ENCODE measurements around the gene PON2. TPM values are rescaled to one million over a fixed set of nuclear protein-coding genes. Genes with fewer than 3 reads are reported as not detected.

PON2 gene
- total and polyA plus RNA-seq, 2 experiments from 2014 or later = 76.9 to 94.2 TPM

DNA sequence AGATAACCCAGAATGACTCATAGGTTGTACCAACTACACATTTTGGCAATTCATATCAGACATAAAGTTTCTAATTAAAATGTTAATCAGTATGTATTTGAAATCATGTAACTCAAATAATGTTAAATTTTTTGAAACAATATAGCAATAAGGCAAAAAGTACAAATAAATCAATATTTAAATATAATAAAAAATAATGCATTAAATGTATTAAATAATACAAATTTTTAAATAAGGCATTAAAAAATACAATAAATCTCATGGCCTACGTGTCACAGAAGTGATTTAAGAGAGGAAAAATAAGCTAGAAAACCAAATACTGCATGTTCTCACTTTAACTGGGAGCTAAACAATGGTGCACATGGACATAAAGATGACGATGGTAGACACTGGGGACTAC lies 9.1 kb downstream of the PON2 start:
- Histone ChIP-seq H3K4me1 (ENCODE audit: low read depth) (peaks cover 23% of the 10 kb centered on the region), H3K27ac (no peak overlapping the region), H3K9me3 (ENCODE audit: low read depth) (no peaks in the 10 kb centered on the region), H3K36me3 (no peaks in the 10 kb centered on the region), H3K4me3 (no peak overlapping the region), H3K27me3 (no peaks in the 10 kb centered on the region)
- TF ChIP-seq, protein P1, sequence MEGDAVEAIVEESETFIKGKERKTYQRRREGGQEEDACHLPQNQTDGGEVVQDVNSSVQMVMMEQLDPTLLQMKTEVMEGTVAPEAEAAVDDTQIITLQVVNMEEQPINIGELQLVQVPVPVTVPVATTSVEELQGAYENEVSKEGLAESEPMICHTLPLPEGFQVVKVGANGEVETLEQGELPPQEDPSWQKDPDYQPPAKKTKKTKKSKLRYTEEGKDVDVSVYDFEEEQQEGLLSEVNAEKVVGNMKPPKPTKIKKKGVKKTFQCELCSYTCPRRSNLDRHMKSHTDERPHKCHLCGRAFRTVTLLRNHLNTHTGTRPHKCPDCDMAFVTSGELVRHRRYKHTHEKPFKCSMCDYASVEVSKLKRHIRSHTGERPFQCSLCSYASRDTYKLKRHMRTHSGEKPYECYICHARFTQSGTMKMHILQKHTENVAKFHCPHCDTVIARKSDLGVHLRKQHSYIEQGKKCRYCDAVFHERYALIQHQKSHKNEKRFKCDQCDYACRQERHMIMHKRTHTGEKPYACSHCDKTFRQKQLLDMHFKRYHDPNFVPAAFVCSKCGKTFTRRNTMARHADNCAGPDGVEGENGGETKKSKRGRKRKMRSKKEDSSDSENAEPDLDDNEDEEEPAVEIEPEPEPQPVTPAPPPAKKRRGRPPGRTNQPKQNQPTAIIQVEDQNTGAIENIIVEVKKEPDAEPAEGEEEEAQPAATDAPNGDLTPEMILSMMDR (IDR thresholded peaks at IDR 0.05; ENCODE audit: low read depth, low read length) = no peak
- DNase-seq (ENCODE audit: low read depth in 1 of 2, low spot score in 1 of 2) = no peak

DNA sequence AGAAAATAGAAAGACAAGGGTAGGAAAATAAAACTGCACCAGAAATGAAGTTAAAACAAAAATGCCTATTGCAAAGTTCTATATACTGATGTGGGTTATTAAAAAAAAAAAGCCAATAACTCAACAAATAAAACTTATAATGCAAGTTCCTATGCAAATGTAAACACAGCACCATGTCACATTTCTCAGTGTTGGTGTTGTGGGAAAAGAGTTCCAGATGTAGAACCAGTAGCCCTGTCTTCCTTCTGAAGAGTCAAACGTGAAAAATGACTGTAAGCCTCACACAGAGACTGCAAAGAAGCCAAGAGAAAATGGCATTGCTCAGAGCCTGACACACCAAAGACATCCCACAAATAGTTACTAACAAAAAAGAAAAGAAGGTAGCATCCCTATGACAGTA lies 10.1 kb downstream of the PON2 start:
- H3K4me1 ChIP-seq (ENCODE audit: low read depth) = peaks cover 30% of the 10 kb centered on the region
- H3K9me3 ChIP-seq (ENCODE audit: low read depth) = no peaks in the 10 kb centered on the region
- H3K27ac ChIP-seq = no peak overlapping the region
- DNase-seq (ENCODE audit: low read depth in 1 of 2, low spot score in 1 of 2) = no peak
- H3K27me3 ChIP-seq = no peaks in the 10 kb centered on the region
- H3K36me3 ChIP-seq = no peaks in the 10 kb centered on the region
- no peak overlapping the region for H3K4me3 ChIP-seq
- TF ChIP-seq, protein P1 (IDR thresholded peaks at IDR 0.05; ENCODE audit: low read depth, low read length) = no peak

GRCh38 chr7:95421847-95422444 lies 12.9 kb downstream of the PON2 start:
- H3K27ac ChIP-seq = peak overlapping the region; percentile 92
- H3K36me3 ChIP-seq = no peaks in the 10 kb centered on the region
- no peak overlapping the region for H3K4me3 ChIP-seq
- TF ChIP-seq, protein P1 (IDR thresholded peaks at IDR 0.05; ENCODE audit: low read depth, low read length) = no peak
- no peaks in the 10 kb centered on the region for H3K9me3 ChIP-seq (ENCODE audit: low read depth)
- H3K4me1 ChIP-seq (ENCODE audit: low read depth) = peaks cover 30% of the 10 kb centered on the region
- H3K27me3 ChIP-seq = no peaks in the 10 kb centered on the region
- DNase-seq (ENCODE audit: low read depth in 1 of 2, low spot score in 1 of 2) = peak in 1 of 2 donors; percentile 37

- peak; percentile 72 to 75 for DNase-seq (ENCODE audit: low read depth in 1 of 2, low spot score in 1 of 2)
- H3K4me1 ChIP-seq (ENCODE audit: low read depth) = peaks cover 30% of the 10 kb centered on the region
- no peak overlapping the region for H3K4me3 ChIP-seq
- no peaks in the 10 kb centered on the region for H3K36me3 ChIP-seq
- H3K27ac ChIP-seq = peak overlapping the region; percentile 92
- H3K27me3 ChIP-seq = no peaks in the 10 kb centered on the region
- TF ChIP-seq, protein P1 (IDR thresholded peaks at IDR 0.05; ENCODE audit: low read depth, low read length) = no peak
- H3K9me3 ChIP-seq (ENCODE audit: low read depth) = no peaks in the 10 kb centered on the region
Observed at GRCh38 chr7:95421000-95421846, 13.6 kb downstream of the PON2 start.

GRCh38 chr7:95412075-95412474 lies 22.8 kb downstream of the PON2 start:
- no peak for DNase-seq (ENCODE audit: low read depth in 1 of 2, low spot score in 1 of 2)
- no peak overlapping the region for H3K27ac ChIP-seq
- H3K36me3 ChIP-seq = peaks cover 16% of the 10 kb centered on the region
- no peaks in the 10 kb centered on the region for H3K9me3 ChIP-seq (ENCODE audit: low read depth)
- no peak overlapping the region for H3K4me3 ChIP-seq
- H3K27me3 ChIP-seq = no peaks in the 10 kb centered on the region
- TF ChIP-seq, protein P1 (IDR thresholded peaks at IDR 0.05; ENCODE audit: low read depth, low read length) = no peak
- H3K4me1 ChIP-seq (ENCODE audit: low read depth) = no peaks in the 10 kb centered on the region

All from cardiac muscle cell (in vitro differentiated cells and primary cell).